GM12878 (cell line): ENCODE results near the gene TLR10. TPM values are rescaled to one million over a fixed set of nuclear protein-coding genes. Genes with fewer than 3 reads are reported as not detected.

Experiments
- ATAC-seq: fragments of 200-7000 bp; cut with Tn5 transposase; 3 replicates; pipeline ENCODE4 v1.9.1; 2020; ENCODE audit warnings: mild to moderate bottlenecking, moderate library complexity
- BruUV-seq: library from RNA; stranded (reverse); fragments of 400-500 nt; replicated peaks from 2 replicates; lab custom pipeline; 2021; lab: Mats Ljungman, UMichigan
- CTCF ChIA-PET: fragments of 300-600 bp; sonication (Branson Sonifier 250); formaldehyde crosslinking; extraction: SDS; loops from one replicate; lab custom pipeline; 2021; ENCODE audit warnings: inconsistent platforms; lab: Yijun Ruan, JAX
- POLR2A ChIA-PET: fragments of 350-600 bp; formaldehyde crosslinking; extraction: SDS; loops from one replicate; lab custom pipeline; 2021; ENCODE audit warnings: inconsistent platforms; lab: Charles Lee
- RAD21 ChIA-PET: fragments of 300-600 bp; sonication (Branson Sonifier 250); formaldehyde crosslinking; loops from one replicate; lab custom pipeline; 2023; ENCODE audit warnings: antibody characterized with exemption; ENCODE audit not compliant: unreplicated experiment; lab: Charles Lee
- SMC1A ChIA-PET: fragments of 300-600 bp; sonication (Branson Sonifier 250); formaldehyde crosslinking; loops from one replicate; lab custom pipeline; 2023; ENCODE audit not compliant: unreplicated experiment, uncharacterized antibody; lab: Charles Lee
- DNase-seq: peaks from one replicate; pipeline ENCODE4 v3.0.0-alpha.2; 2011; ENCODE audit warnings: low read depth, low spot score
- FAIRE-seq: peaks from 3 replicates; lab custom pipeline; 2011; peaks lifted over from hg19 to GRCh38; lab: Jason Lieb, UNC
- H2AFZ ChIP-seq: 2 replicates; pipeline ENCODE4 v1.6.0; 2011; ENCODE audit warnings: low read depth, low read length, control low read depth; ENCODE audit not compliant: control insufficient read depth
- H3K27ac ChIP-seq: 2 replicates; pipeline ENCODE4 v1.5.1; 2011; ENCODE audit warnings: control low read depth; ENCODE audit not compliant: control insufficient read depth, insufficient read depth
- H3K27me3 ChIP-seq, 2 experiments: replicated peaks in 1 of 2; 2 replicates each; pipeline versions ENCODE4 v1.6.0 to v1.6.1; 2011; ENCODE audit warnings: low read length in 1 of 2; ENCODE audit not compliant: control insufficient read depth in 2 of 2, insufficient read depth in 2 of 2
- H3K36me3 ChIP-seq, 2 experiments: 2 replicates each; pipeline ENCODE4 v1.5.1; 2011; ENCODE audit warnings: low read length in 1 of 2; ENCODE audit not compliant: control insufficient read depth in 2 of 2, insufficient read depth in 2 of 2
- H3K4me1 ChIP-seq: 2 replicates; pipeline ENCODE4 v1.6.1; 2011; ENCODE audit warnings: mild to moderate bottlenecking, low read length, moderate library complexity, mixed read lengths; ENCODE audit not compliant: control insufficient read depth, insufficient read depth
- H3K4me2 ChIP-seq: 2 replicates; pipeline ENCODE4 v1.6.0; 2011; ENCODE audit warnings: control low read depth; ENCODE audit not compliant: control insufficient read depth, insufficient read depth
- H3K4me3 ChIP-seq: fragments of 200-600 bp; sonication (generic); 2 replicates; pipeline ENCODE4 v1.5.1; 2016
- H3K79me2 ChIP-seq: 2 replicates; pipeline ENCODE4 v1.6.0; 2011; ENCODE audit warnings: low read length; ENCODE audit not compliant: control insufficient read depth, insufficient read depth
- H3K9ac ChIP-seq: 2 replicates; pipeline ENCODE4 v1.8.0; 2011; ENCODE audit warnings: low read length, control low read depth, mixed read lengths; ENCODE audit not compliant: control insufficient read depth, insufficient read depth
- H3K9me3 ChIP-seq: replicated peaks from 3 replicates; pipeline ENCODE4 v1.5.1; 2011; ENCODE audit warnings: mild to moderate bottlenecking, low read length; ENCODE audit not compliant: control insufficient read depth, insufficient read depth
- H4K20me1 ChIP-seq: 2 replicates; pipeline ENCODE4 v1.6.0; 2011; ENCODE audit not compliant: control insufficient read depth, insufficient read depth
- CHD1 ChIP-seq: IDR thresholded peaks from 2 replicates; pipeline ENCODE4 v1.6.1; 2012; ENCODE audit warnings: low read depth, low read length, improper control_type of control experiment
- CREB1 ChIP-seq: IDR thresholded peaks from 2 replicates; pipeline ENCODE4 v1.6.1; 2012; ENCODE audit warnings: low read depth, mild to moderate bottlenecking, inconsistent platforms
- E2F8 ChIP-seq: fragments of 450-650 bp; IDR thresholded peaks from 2 replicates; pipeline ENCODE4 v1.6.1; 2018; ENCODE audit warnings: mild to moderate bottlenecking, low read depth, moderate library complexity; ENCODE audit not compliant: partially characterized antibody
- ESRRA ChIP-seq: IDR thresholded peaks from 2 replicates; pipeline ENCODE4 v1.6.1; 2012; ENCODE audit warnings: mild to moderate bottlenecking, low read length, improper control_type of control experiment
- FOS ChIP-seq: IDR thresholded peaks from 3 replicates; pipeline ENCODE4 v1.6.1; 2011; ENCODE audit warnings: borderline replicate concordance; ENCODE audit not compliant: insufficient read length; ENCODE audit errors: extremely low read depth
- GABPA ChIP-seq: IDR thresholded peaks from 2 replicates; pipeline ENCODE4 v1.6.1; 2014; ENCODE audit warnings: antibody characterized with exemption, low read depth, mild to moderate bottlenecking, inconsistent platforms
- JUNB ChIP-seq: IDR thresholded peaks from 2 replicates; pipeline ENCODE4 v1.6.1; 2016; ENCODE audit warnings: antibody characterized with exemption, mild to moderate bottlenecking
- MYC ChIP-seq: IDR thresholded peaks from 2 replicates; pipeline ENCODE4 v1.6.1; 2011; ENCODE audit warnings: mild to moderate bottlenecking, low read length, moderate library complexity, inconsistent platforms; ENCODE audit not compliant: insufficient read depth, insufficient replicate concordance, insufficient read length, severe bottlenecking
- PAX5 ChIP-seq: IDR thresholded peaks from 2 replicates; pipeline ENCODE4 v1.6.1; 2011; ENCODE audit warnings: low read depth, low read length, borderline replicate concordance
- PML ChIP-seq: IDR thresholded peaks from 2 replicates; pipeline ENCODE4 v1.6.1; 2012; ENCODE audit warnings: low read length, inconsistent platforms
- POLR2AphosphoS5 ChIP-seq: IDR thresholded peaks from 2 replicates; pipeline ENCODE4 v1.6.1; 2011; ENCODE audit warnings: mild to moderate bottlenecking, low read length, inconsistent platforms
- RCOR1 ChIP-seq: conservative IDR thresholded peaks from 2 replicates; pipeline ENCODE4 v1.6.1; 2012; ENCODE audit warnings: low read depth, low read length, improper control_type of control experiment
- RELB ChIP-seq: fragments of 450-650 bp; IDR thresholded peaks from 2 replicates; pipeline ENCODE4 v1.6.1; 2017; ENCODE audit warnings: low read depth, mild to moderate bottlenecking, moderate library complexity
- SMARCA5 ChIP-seq: fragments of 450-650 bp; IDR thresholded peaks from 2 replicates; pipeline ENCODE4 v1.6.1; 2017; ENCODE audit warnings: mild to moderate bottlenecking
- SREBF2 ChIP-seq: IDR thresholded peaks from 2 replicates; pipeline ENCODE4 v1.6.1; 2012; ENCODE audit warnings: mild to moderate bottlenecking, low read length
- YBX1 ChIP-seq: fragments of 450-650 bp; IDR thresholded peaks from 2 replicates; pipeline ENCODE4 v1.6.1; 2016; ENCODE audit warnings: antibody characterized with exemption
- ZNF24 ChIP-seq: fragments of 450-650 bp; IDR thresholded peaks from 2 replicates; pipeline ENCODE4 v1.6.1; 2017; ENCODE audit warnings: antibody characterized with exemption, mild to moderate bottlenecking
- ZNF384 ChIP-seq: IDR thresholded peaks from 2 replicates; pipeline ENCODE4 v1.6.1; 2012; ENCODE audit warnings: low read depth, mild to moderate bottlenecking, low read length, improper control_type of control experiment, borderline replicate concordance
- ZSCAN29 ChIP-seq: fragments of 450-650 bp; IDR thresholded peaks from 2 replicates; pipeline ENCODE4 v1.6.1; 2017; ENCODE audit warnings: mild to moderate bottlenecking, moderate library complexity
- WGBS: methylation state at CpG from one replicate; pipeline ENCODE4 v1.1.6; 2016; ENCODE audit warnings: low lambda C conversion rate; ENCODE audit not compliant: insufficient replicate concordance, insufficient coverage; ENCODE audit errors: missing lambda C conversion rate; 5-methylcytosine and 5-hydroxymethylcytosine counted together
- in situ Hi-C: fragments of 300-500 bp; cut with MboI; formaldehyde crosslinking; loops from 9 replicates; pipeline ENCODE4 v1.14.3; 2018; ENCODE audit warnings: mixed read lengths
- intact Hi-C: fragments of 100-400 bp; cut with micrococcal nuclease; formaldehyde crosslinking; loops from one replicate; pipeline ENCODE4 v1.14.2; 2022; ENCODE audit not compliant: unreplicated experiment
- polyA plus RNA-seq, 11 experiments: library from polyadenylated mRNA; depleted of rRNA in 4 of 11; unstranded in 6 of 11; stranded (reverse) in 5 of 11; fragments of >200 nt; fragmentation: Nextera tagmentation in 4 of 11; fragmentation: Illumina TruSeq in 1 of 11; extraction: Ambion mirVana in 4 of 11; extraction: Trizol in 1 of 11; gene quantifications; 1 replicate in 1 of 11; 2 replicates in 10 of 11; pipeline versions ENCODE4 v1.2.1 to v1.2.3, GENCODE V29; 2011 to 2016; ENCODE audit warnings: inconsistent platforms in 2 of 11, missing spikeins in 2 of 11, low read depth in 1 of 11
- total RNA-seq, 4 experiments: library from RNA; depleted of rRNA in 3 of 4; stranded (reverse); fragments of >200 nt in 3 of 4; fragmentation: Illumina TruSeq in 1 of 4; extraction: Trizol in 1 of 4; gene quantifications; 2 replicates each; pipeline versions ENCODE4 v1.2.1 to v1.2.3, GENCODE V29; 2013 to 2021

TLR10 gene
- total and polyA plus RNA-seq, 10 of the 15 experiments (the other 5 are each of a cell fraction or from before 2014, with no cell fraction given): 31.5 to 149 (median 64.9) TPM

- WGBS: under 1% methylated on average over 6 of the region's 6 CpGs
- DNase-seq: peak; percentile 99
- H4K20me1 ChIP-seq: no peaks in the 10 kb centered on the region
- H3K4me1 ChIP-seq: peaks cover 20% of the 10 kb centered on the region
- peaks cover 4 to 12% of the 10 kb centered on the region in 2 experiments; a peak in 3 of 4 replicates for H3K36me3 ChIP-seq
- intact Hi-C loops: loop anchor here (1.0 to 2.0 kb wide), 3 partner anchors 22 to 229 kb away; partner anchors contain the start of genes TLR10 and TMEM156
- ChIA-PET SMC1A (interaction anchor here (0.7 to 13.9 kb wide), 28 partner anchors 12 to 675 kb away, joined by 3 to 278 read pairs (median 6); partner anchors contain the start of genes TLR10 and TLR6), RAD21 (interaction anchor here (0.6 to 6.7 kb wide), 31 partner anchors 13 to 734 kb away, joined by 3 to 216 read pairs (median 6); partner anchors contain the start of genes TLR10 and TMEM156), CTCF (interaction anchor here (0.6 to 7.0 kb wide), 26 partner anchors 9 to 675 kb away, joined by 3 to 175 read pairs (median 5); partner anchors contain the start of genes TLR10 and TLR6), POLR2A (interaction anchor here (0.9 to 6.8 kb wide), 13 partner anchors 9 to 622 kb away, joined by 3 to 110 read pairs (median 10); partner anchors contain the start of genes TLR10 and TLR6)
- peak overlapping the region; percentile 78 for H3K9ac ChIP-seq
- in situ Hi-C loops: loop anchor here (25.0 kb wide), 1 partner anchor 1383 kb away; the partner anchor contains the start of gene RHOH
- H3K4me2 ChIP-seq: peak overlapping the region; percentile 73
- H3K79me2 ChIP-seq: peaks cover 29% of the 10 kb centered on the region
- H3K9me3 ChIP-seq: peaks cover 38% of the 10 kb centered on the region
- peak; percentile 74 for ATAC-seq
- H3K4me3 ChIP-seq: peak overlapping the region; percentile 41
- FAIRE-seq: peak; percentile 90
- peak overlapping the region; percentile 86 for H3K27ac ChIP-seq
- no peak overlapping the region for H2AFZ ChIP-seq
- BruUV-seq: no TSS peak
- no peaks in the 10 kb centered on the region for H3K27me3 ChIP-seq
- TF ChIP-seq PML: peak; percentile 87
- TF ChIP-seq JUNB: peak; percentile 74
- TF ChIP-seq FOS: no peak
- no peak for TF ChIP-seq ZSCAN29
- peak; percentile 58; the same call in 1 of the 2 replicates for TF ChIP-seq SMARCA5
- 0 out of 2 replicates have a peak, but pooled peaks have one; percentile 31 for TF ChIP-seq GABPA
- peak; percentile 87 for TF ChIP-seq RELB
- TF ChIP-seq YBX1: peak; percentile 89
- TF ChIP-seq MYC: no peak
- TF ChIP-seq ZNF384: no peak
- TF ChIP-seq CHD1: no peak
- TF ChIP-seq PAX5: peak; percentile 71
- no peak; the same call in 1 of the 2 replicates for TF ChIP-seq CREB1
- TF ChIP-seq RCOR1: no peak; the same call in 1 of the 2 replicates
- TF ChIP-seq E2F8: peak; percentile 59
- peak; percentile 65; the same call in 1 of the 2 replicates for TF ChIP-seq ZNF24
- TF ChIP-seq SREBF2: no peak
- TF ChIP-seq POLR2AphosphoS5: peak; percentile 88
- TF ChIP-seq ESRRA: no peak
Observed at GRCh38 chr4:38803833-38804653, 21.3 kb upstream of the TLR10 start.
